Breast epithelium (tissue), 4 donors: ENCODE data around the gene XK. TPM values are rescaled to one million over a fixed set of nuclear protein-coding genes. Genes with fewer than 3 reads are reported as not detected.
"Not testable (repeated sequence)": the region's sequence is repeated elsewhere in the genome, so short reads cannot be mapped to it uniquely, and the experiment has no call there.

Experiments used
- DNase-seq, 2 donors: peaks; one replicate each; pipeline ENCODE4 v3.0.0-alpha.2; 2019; ENCODE audit warnings: low spot score in 2 of 2
- H3K27ac ChIP-seq, 2 donors: fragments of 200-600 bp; sonication (generic) in 1 of 2; one replicate each; pipeline ENCODE4 v1.5.1; 2016 to 2019; ENCODE audit warnings: mild to moderate bottlenecking in 1 of 2
- H3K27me3 ChIP-seq, 2 donors: fragments of 200-600 bp; sonication (generic) in 1 of 2; one replicate each; pipeline versions ENCODE4 v1.5.1 to v1.6.0; 2017 to 2019; ENCODE audit warnings: control low read depth in 1 of 2, mild to moderate bottlenecking in 1 of 2
- H3K36me3 ChIP-seq: fragments of 200-600 bp; one replicate; pipeline ENCODE4 v1.5.1; 2019
- H3K4me1 ChIP-seq, 2 donors: fragments of 200-600 bp; sonication (generic); one replicate each; pipeline ENCODE4 v1.5.1; 2016 to 2019; ENCODE audit warnings: control low read depth in 1 of 2
- H3K4me3 ChIP-seq, 3 donors: fragments of 200-600 bp; sonication (generic); 1 replicate in 2 of 3; 2 replicates in 1 of 3; pipeline ENCODE4 v1.5.1; 2016 to 2019; ENCODE audit warnings: mild to moderate bottlenecking in 3 of 3, moderate library complexity in 2 of 3
- H3K9me3 ChIP-seq, 2 donors: fragments of 200-600 bp; sonication (generic) in 1 of 2; one replicate each; pipeline ENCODE4 v1.5.1; 2016 to 2019; ENCODE audit warnings: control low read depth in 1 of 2
- POLR2A ChIP-seq: fragments of 450-650 bp; IDR thresholded peaks from one replicate; pipeline ENCODE4 v1.6.1; 2016; ENCODE audit warnings: antibody characterized with exemption, mild to moderate bottlenecking, moderate library complexity
- POLR2AphosphoS5 ChIP-seq, 3 donors: sonication (generic); formaldehyde crosslinking; IDR thresholded peaks; one replicate each; pipeline ENCODE4 v1.6.1; 2017; ENCODE audit warnings: antibody characterized with exemption in 3 of 3
- intact Hi-C: fragments of 100-400 bp; cut with DNase I; formaldehyde crosslinking; loops from one replicate; pipeline ENCODE4 v1.15.1; 2023; ENCODE audit warnings: low total_unique reads
- total RNA-seq, 3 donors: library from RNA; depleted of rRNA; stranded (reverse); fragments of >200 nt; gene quantifications; one replicate each; pipeline ENCODE4 v1.1.0, GENCODE V29; 2016
- TF ChIP-seq, protein P1 (sequence below), 3 donors: fragments of 450-650 bp; IDR thresholded peaks; one replicate each; pipeline ENCODE4 v1.5.1; 2016 to 2017; ENCODE audit warnings: antibody characterized with exemption in 3 of 3, mild to moderate bottlenecking in 3 of 3, moderate library complexity in 3 of 3

XK gene
- total RNA-seq, 3 donors from 2014 or later = under 0.01 to 0.88 (median 0.66) TPM

DNA sequence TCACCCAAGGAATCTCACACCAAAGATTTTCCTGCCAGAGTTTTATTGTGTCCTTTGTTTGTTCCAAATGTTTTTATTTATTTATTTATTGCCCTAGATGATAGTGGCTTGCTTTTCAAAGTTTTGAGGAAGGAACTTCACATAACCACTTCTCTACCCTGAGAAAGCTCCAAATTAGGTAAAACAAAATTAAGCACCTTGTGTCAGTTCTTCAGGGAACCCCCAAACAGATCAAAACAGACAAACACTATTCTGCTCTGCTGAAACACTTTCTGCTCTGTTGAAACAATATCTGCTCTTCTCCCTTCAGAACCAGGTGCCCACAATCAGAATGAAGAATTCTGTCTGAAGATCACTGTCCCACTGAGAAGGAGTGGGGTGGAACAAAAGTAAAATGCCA, 77.8 kb downstream of the XK start:
- DNase-seq = no peak

DNA sequence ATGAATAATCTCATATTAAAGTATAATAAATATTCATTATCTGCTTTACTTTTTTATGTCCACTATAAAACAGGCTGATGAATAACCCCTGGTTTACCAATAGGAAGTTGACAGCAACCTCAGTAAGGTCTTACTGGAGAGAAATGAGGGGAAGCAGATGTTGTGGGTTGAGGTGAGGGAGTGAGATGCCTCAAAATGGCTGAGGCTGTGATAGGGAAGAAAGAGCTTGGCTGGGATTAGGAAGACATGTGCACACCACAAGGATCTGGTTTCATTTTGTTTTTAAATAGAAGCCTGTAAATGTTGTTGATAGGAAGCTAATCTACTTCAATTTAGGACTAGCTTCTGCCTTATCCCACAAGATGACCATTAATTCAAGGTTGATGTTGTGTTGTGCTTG, 79.9 kb downstream of the XK start:
- DNase-seq = no peak
- intact Hi-C loops = no loop called here

More for the DNA sequence above, 77.8 kb downstream of the XK start:
- H3K27me3 ChIP-seq = peaks cover 0 to 31% of the 10 kb centered on the region in 2 donors
- no peak for TF ChIP-seq POLR2A
- TF ChIP-seq, protein P1, sequence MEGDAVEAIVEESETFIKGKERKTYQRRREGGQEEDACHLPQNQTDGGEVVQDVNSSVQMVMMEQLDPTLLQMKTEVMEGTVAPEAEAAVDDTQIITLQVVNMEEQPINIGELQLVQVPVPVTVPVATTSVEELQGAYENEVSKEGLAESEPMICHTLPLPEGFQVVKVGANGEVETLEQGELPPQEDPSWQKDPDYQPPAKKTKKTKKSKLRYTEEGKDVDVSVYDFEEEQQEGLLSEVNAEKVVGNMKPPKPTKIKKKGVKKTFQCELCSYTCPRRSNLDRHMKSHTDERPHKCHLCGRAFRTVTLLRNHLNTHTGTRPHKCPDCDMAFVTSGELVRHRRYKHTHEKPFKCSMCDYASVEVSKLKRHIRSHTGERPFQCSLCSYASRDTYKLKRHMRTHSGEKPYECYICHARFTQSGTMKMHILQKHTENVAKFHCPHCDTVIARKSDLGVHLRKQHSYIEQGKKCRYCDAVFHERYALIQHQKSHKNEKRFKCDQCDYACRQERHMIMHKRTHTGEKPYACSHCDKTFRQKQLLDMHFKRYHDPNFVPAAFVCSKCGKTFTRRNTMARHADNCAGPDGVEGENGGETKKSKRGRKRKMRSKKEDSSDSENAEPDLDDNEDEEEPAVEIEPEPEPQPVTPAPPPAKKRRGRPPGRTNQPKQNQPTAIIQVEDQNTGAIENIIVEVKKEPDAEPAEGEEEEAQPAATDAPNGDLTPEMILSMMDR (IDR thresholded peaks at IDR 0.05) = no peak
- no peak for TF ChIP-seq POLR2AphosphoS5 (IDR thresholded peaks at IDR 0.05)
- no peaks in the 10 kb centered on the region for H3K36me3 ChIP-seq
- H3K4me1 ChIP-seq = no peaks in the 10 kb centered on the region
- no peak overlapping the region for H3K4me3 ChIP-seq
- peaks cover 0 to under 1% of the 10 kb centered on the region in 2 donors for H3K9me3 ChIP-seq
- intact Hi-C loops = no loop called here
- H3K27ac ChIP-seq = no peak overlapping the region

DNA sequence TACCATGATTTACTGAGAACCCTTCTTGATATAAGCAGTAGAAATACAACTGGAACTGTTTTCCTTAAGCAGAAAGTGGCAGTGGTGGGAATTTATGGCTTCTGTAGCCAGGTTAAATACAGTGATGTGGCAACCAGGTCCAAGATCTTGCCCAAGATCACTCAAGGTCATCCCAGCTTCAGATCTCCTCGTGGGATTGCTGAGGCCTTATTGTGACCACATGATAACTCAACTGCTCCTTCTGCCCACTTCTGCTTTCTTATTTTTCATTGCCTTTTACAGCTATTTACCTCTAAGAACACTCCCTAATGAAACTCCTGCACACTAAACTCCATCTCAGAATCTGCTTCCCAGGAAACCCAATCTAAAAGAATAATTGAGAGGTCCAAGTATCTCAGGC, 81.8 kb downstream of the XK start:
- Histone ChIP-seq H3K9me3 (peaks cover 0 to 9% of the 10 kb centered on the region in 2 donors), H3K36me3 (no peaks in the 10 kb centered on the region), H3K27me3 (peaks cover 0 to 32% of the 10 kb centered on the region in 2 donors), H3K4me1 (no peaks in the 10 kb centered on the region), H3K27ac (no peak overlapping the region), H3K4me3 (no peak overlapping the region)
- no peak for DNase-seq
- intact Hi-C loops = no loop called here
- TF ChIP-seq POLR2AphosphoS5 (IDR thresholded peaks at IDR 0.05) (no peak), POLR2A (no peak)
- TF ChIP-seq, protein P1 (IDR thresholded peaks at IDR 0.05) = no peak

More for the DNA sequence above, 79.9 kb downstream of the XK start:
- Histone ChIP-seq H3K4me3 (no peak overlapping the region), H3K36me3 (no peaks in the 10 kb centered on the region), H3K27ac (no peak overlapping the region), H3K27me3 (peaks cover 0 to 39% of the 10 kb centered on the region in 2 donors), H3K4me1 (no peaks in the 10 kb centered on the region), H3K9me3 (peaks cover 0 to 9% of the 10 kb centered on the region in 2 donors)
- TF ChIP-seq POLR2AphosphoS5 (IDR thresholded peaks at IDR 0.05) (no peak), POLR2A (no peak)
- TF ChIP-seq, protein P1 (IDR thresholded peaks at IDR 0.05) = no peak

DNA sequence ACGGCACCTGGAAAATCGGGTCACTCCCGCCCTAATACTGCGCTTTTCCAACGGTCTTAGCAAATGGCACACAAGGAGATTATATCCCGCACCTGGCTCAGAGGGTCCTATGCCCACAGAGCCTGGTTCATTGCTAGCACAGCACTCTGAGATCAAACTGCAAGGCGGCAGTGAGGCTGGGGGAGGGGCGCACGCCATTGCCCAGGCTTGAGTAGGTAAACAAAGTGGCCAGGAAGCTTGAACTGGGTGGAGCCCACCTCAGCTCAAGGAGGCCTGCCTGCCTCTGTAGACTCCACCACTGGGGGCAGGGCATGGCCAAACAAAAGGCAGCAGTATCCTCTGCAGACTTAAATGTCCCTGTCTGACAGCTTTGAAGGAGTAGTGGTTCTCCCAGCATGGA, 83.3 kb downstream of the XK start:
- H3K4me3 ChIP-seq, DNase-seq, H3K36me3 ChIP-seq, H3K9me3 ChIP-seq, intact Hi-C loops, H3K4me1 ChIP-seq, H3K27ac ChIP-seq: not testable (repeated sequence)
- peaks cover 0 to 24% of the 10 kb centered on the region in 2 donors for H3K27me3 ChIP-seq

DNA sequence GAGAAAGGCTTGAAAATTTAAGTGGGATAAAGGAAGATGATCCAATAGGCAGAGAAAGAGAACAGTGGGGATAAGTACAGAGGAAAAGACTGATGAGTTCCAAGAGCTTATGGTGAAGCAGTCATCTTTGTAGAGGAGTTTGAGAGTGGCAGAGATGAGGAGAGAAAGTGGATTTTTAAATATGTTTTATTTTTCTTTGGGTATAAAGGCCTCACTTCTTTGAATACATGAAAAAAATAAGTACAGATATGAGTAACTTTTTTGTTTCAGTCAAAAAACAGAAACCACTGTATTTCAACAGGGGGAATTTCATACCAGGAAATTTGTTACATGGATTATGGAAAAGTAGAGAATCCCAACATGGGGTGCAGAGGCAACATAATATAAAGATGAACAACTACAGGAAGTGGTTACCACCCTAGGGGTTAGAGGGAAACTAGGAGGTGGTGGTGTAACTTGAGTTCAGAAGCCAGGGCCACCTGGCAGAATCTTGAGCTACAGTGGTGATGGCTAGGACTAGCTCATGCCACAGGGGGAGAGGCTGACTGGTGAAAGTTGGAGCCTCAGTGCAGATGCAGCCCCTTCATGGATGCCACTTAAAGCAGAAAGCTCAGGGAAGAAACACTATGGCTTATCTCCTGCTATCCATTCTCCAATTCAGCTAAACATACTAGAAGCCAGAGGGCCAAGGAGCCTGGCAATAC, 90.8 kb downstream of the XK start:
- Histone ChIP-seq H3K27ac (no peak overlapping the region), H3K4me3 (no peak overlapping the region), H3K27me3 (peaks cover 0 to 14% of the 10 kb centered on the region in 2 donors), H3K36me3 (no peaks in the 10 kb centered on the region), H3K9me3 (no peaks in the 10 kb centered on the region), H3K4me1 (no peaks in the 10 kb centered on the region)
- no peak for DNase-seq
- intact Hi-C loops = no loop called here
- no peak for TF ChIP-seq POLR2A
- TF ChIP-seq, protein P1 (IDR thresholded peaks at IDR 0.05) = no peak
- TF ChIP-seq POLR2AphosphoS5 (IDR thresholded peaks at IDR 0.05) = no peak
